ENCODE data around the gene NDUFS4. TPM values are rescaled to one million over a fixed set of nuclear protein-coding genes. Genes with fewer than 3 reads are reported as not detected.

NDUFS4 gene
- total RNA-seq, 1 experiment from 2014 or later = 92.9 TPM

GRCh38 chr5:53603009-53603687 is 42.7 kb downstream of the NDUFS4 start:
- Histone ChIP-seq H3K9ac (ENCODE audit: extremely low read depth, insufficient read length, low read length) (no peak overlapping the region), H3T11ph (ENCODE audit: low read length) (no peak overlapping the region), H3K4me1 (ENCODE audit: insufficient read depth, low read length) (no peaks in the 10 kb centered on the region), H2BK120ac (ENCODE audit: low read depth, low read length, poor library complexity, severe bottlenecking) (no peak overlapping the region), H3K9me3 (ENCODE audit: control insufficient read depth, low read depth, low read length) (no peaks in the 10 kb centered on the region), H3K23me2 (ENCODE audit: insufficient read length, low read depth, low read length, poor library complexity, severe bottlenecking) (no peaks in the 10 kb centered on the region), H2AFZ (ENCODE audit: low read length) (no peak overlapping the region), H3K23ac (ENCODE audit: insufficient read length, low read depth, low read length) (no peak overlapping the region), H3K79me2 (ENCODE audit: insufficient read depth, low read length) (no peaks in the 10 kb centered on the region), H2AK5ac (ENCODE audit: insufficient read length, low read length) (no peak overlapping the region), H3K79me1 (ENCODE audit: insufficient read depth, low read depth, low read length, poor library complexity, severe bottlenecking) (no peaks in the 10 kb centered on the region), H4K91ac (ENCODE audit: insufficient read length, low read depth, low read length) (no peak overlapping the region), H3K27ac (ENCODE audit: insufficient read length, low read depth, low read length) (no peak overlapping the region), H4K20me1 (ENCODE audit: control insufficient read depth, insufficient read depth, insufficient read length) (no peaks in the 10 kb centered on the region), H4K5ac (ENCODE audit: insufficient read length, low read depth, low read length) (no peak overlapping the region), H3K14ac (ENCODE audit: insufficient read depth, low read length) (no peak overlapping the region), H2BK20ac (ENCODE audit: low read depth, low read length, poor library complexity, severe bottlenecking) (no peak overlapping the region), H3K18ac (ENCODE audit: insufficient read length, low read depth, low read length) (no peak overlapping the region), H4K8ac (replicated peaks; ENCODE audit: insufficient read length, low read depth, low read length) (no peak overlapping the region), H3K4me2 (ENCODE audit: insufficient read depth, insufficient read length, low read length) (no peak overlapping the region), H3K56ac (ENCODE audit: insufficient read length, low read depth, low read length) (no peak overlapping the region), H3K4ac (ENCODE audit: low read depth, low read length) (no peak overlapping the region), H2BK15ac (ENCODE audit: low read depth, low read length) (no peak overlapping the region), H2BK5ac (ENCODE audit: insufficient read length, low read length) (no peak overlapping the region), H2BK12ac (ENCODE audit: insufficient read length, low read depth, low read length) (no peak overlapping the region), H3K27me3 (ENCODE audit: insufficient read depth, low read length) (no peaks in the 10 kb centered on the region)
- no peaks in the 10 kb centered on the region for H3K27me3 Mint-ChIP-seq (ENCODE audit: low read depth)
- H3K27ac Mint-ChIP-seq = no peak overlapping the region; a peak in 2 of 7 replicates
- no peaks in the 10 kb centered on the region for H3K4me1 Mint-ChIP-seq
- WGBS (ENCODE audit: extremely low coverage, insufficient read length, low lambda C conversion rate) = no CpG with 5 or more reads among the region's 6 CpGs
- DNase-seq = no peak
- peaks cover 17 to 36% (median 36%) of the 10 kb centered on the region in 3 experiments for H3K36me3 Mint-ChIP-seq (ENCODE audit: insufficient read depth in 1 of 3, low read depth in 3 of 3)
- no peak overlapping the region for H3K4me3 Mint-ChIP-seq
- peaks cover 0 to 3% of the 10 kb centered on the region in 2 experiments; a peak in 3 of 5 replicates for H3K9me3 Mint-ChIP-seq
- TF ChIP-seq CTCF (conservative IDR thresholded peaks at IDR 0.05) = no peak
